Lower lobe of right lung (tissue), 2 donors: ENCODE measurements around the gene RIMBP3C. TPM values are rescaled to one million over a fixed set of nuclear protein-coding genes. Genes with fewer than 3 reads are reported as not detected.

Source experiments
- ATAC-seq, 2 donors: fragments of 200-7000 bp; cut with Tn5 transposase; one replicate each; pipeline ENCODE4 v1.9.1; 2020 to 2022; ENCODE audit warnings: mild to moderate bottlenecking in 2 of 2, moderate library complexity in 2 of 2
- DNase-seq: peaks from one replicate; pipeline ENCODE4 v3.0.0-alpha.2; 2020
- H3K27ac ChIP-seq: fragments of 200-600 bp; one replicate; pipeline ENCODE4 v1.8.0; 2022
- H3K27me3 ChIP-seq: fragments of 200-600 bp; one replicate; pipeline ENCODE4 v1.8.0; 2022; ENCODE audit warnings: low read depth
- H3K36me3 ChIP-seq: fragments of 200-600 bp; one replicate; pipeline ENCODE4 v1.8.0; 2022; ENCODE audit warnings: mild to moderate bottlenecking
- H3K4me1 ChIP-seq: fragments of 200-600 bp; one replicate; pipeline ENCODE4 v1.8.0; 2022
- H3K4me3 ChIP-seq: fragments of 200-600 bp; one replicate; pipeline ENCODE4 v1.8.0; 2022; ENCODE audit warnings: mild to moderate bottlenecking
- H3K9me3 ChIP-seq: fragments of 200-600 bp; one replicate; pipeline ENCODE4 v1.8.0; 2022
- CTCF ChIP-seq: fragments of 200-600 bp; IDR thresholded peaks from one replicate; pipeline ENCODE4 v1.8.0; 2022; ENCODE audit warnings: antibody characterized with exemption, mild to moderate bottlenecking
- intact Hi-C: fragments of 100-400 bp; cut with DNase I; formaldehyde crosslinking; loops from one replicate; pipeline ENCODE4 v1.11.0; 2022
- total RNA-seq: library from RNA; stranded (reverse); fragmentation: NEBNext Ultra II Directional; extraction: Animal tissue kit (Norgen Biotek cat#: 25700); gene quantifications from one replicate; pipeline ENCODE4 v1.2.1, GENCODE V29; 2021
- donor health status: DM: no; HTN: yes; CAD: no; lungs with severe emphysema.

Gene RIMBP3C
- total RNA-seq, 1 donor from 2014 or later: 0.47 TPM

- Histone ChIP-seq H3K9me3 (no peaks in the 10 kb centered on the region), H3K4me3 (no peak overlapping the region), H3K36me3 (peaks cover 50% of the 10 kb centered on the region), H3K27ac (no peak overlapping the region), H3K4me1 (peaks cover 46% of the 10 kb centered on the region), H3K27me3 (no peaks in the 10 kb centered on the region)
- no peak for TF ChIP-seq CTCF
- no peak for DNase-seq
- intact Hi-C loops: no loop called here
- ATAC-seq: no peak
These were observed 41.2 kb upstream of the RIMBP3C start for GRCh38 chr22:21592422-21592821.

- H3K9me3 ChIP-seq: no peaks in the 10 kb centered on the region
- ATAC-seq: peak; percentile 79 to 86
- TF ChIP-seq CTCF: no peak
- DNase-seq: peak; percentile 59
- H3K4me1 ChIP-seq: peaks cover 52% of the 10 kb centered on the region
- H3K4me3 ChIP-seq: no peak overlapping the region
- H3K36me3 ChIP-seq: peaks cover 43% of the 10 kb centered on the region
- no peak overlapping the region for H3K27ac ChIP-seq
- H3K27me3 ChIP-seq: no peaks in the 10 kb centered on the region
- intact Hi-C loops: no loop called here
These were observed 40.4 kb upstream of the RIMBP3C start for GRCh38 chr22:21591695-21592094.

GRCh38 chr22:21590809-21591641 is 39.8 kb upstream of the RIMBP3C start:
- Histone ChIP-seq H3K36me3 (peaks cover 38% of the 10 kb centered on the region), H3K4me3 (no peak overlapping the region), H3K4me1 (peaks cover 52% of the 10 kb centered on the region), H3K27me3 (no peaks in the 10 kb centered on the region), H3K27ac (no peak overlapping the region), H3K9me3 (no peaks in the 10 kb centered on the region)
- TF ChIP-seq CTCF: no peak
- intact Hi-C loops: no loop called here
- ATAC-seq: peak in 1 of 2 donors; percentile 5
- no peak for DNase-seq

GRCh38 chr22:21589396-21589795 is 38.1 kb upstream of the RIMBP3C start:
- Histone ChIP-seq H3K27ac (no peak overlapping the region), H3K27me3 (no peaks in the 10 kb centered on the region), H3K4me1 (peaks cover 52% of the 10 kb centered on the region), H3K4me3 (no peak overlapping the region), H3K9me3 (no peaks in the 10 kb centered on the region), H3K36me3 (peaks cover 21% of the 10 kb centered on the region)
- ATAC-seq (no peak), DNase-seq (no peak)
- no peak for TF ChIP-seq CTCF
- intact Hi-C loops: no loop called here

- H3K9me3 ChIP-seq: no peaks in the 10 kb centered on the region
These were observed 36.7 kb upstream of the RIMBP3C start for GRCh38 chr22:21587803-21588611.

More at GRCh38 chr22:21587803-21588611, 36.7 kb upstream of the RIMBP3C start:
- Histone ChIP-seq H3K27me3 (no peaks in the 10 kb centered on the region), H3K4me1 (peaks cover 60% of the 10 kb centered on the region), H3K4me3 (no peak overlapping the region), H3K27ac (no peak overlapping the region), H3K36me3 (peaks cover 8% of the 10 kb centered on the region)
- no peak for TF ChIP-seq CTCF
- DNase-seq: no peak
- intact Hi-C loops: no loop called here
- ATAC-seq: peak in 1 of 2 donors; percentile 12
